Mesenchymal stem cell (in vitro differentiated cells and primary cell): Measurements from ENCODE around the gene ZNF512.

ENCODE experiments used
- DNase-seq: peaks from one replicate; pipeline ENCODE4 v3.0.0-alpha.2; 2013
- H2AFZ ChIP-seq: one replicate; pipeline ENCODE4 v1.6.1; 2013; ENCODE audit warnings: low read depth, mild to moderate bottlenecking, control low read depth, inconsistent platforms, low read length, moderate library complexity
- H2AK5ac ChIP-seq: 2 replicates; pipeline ENCODE4 v1.6.1; 2013; ENCODE audit warnings: low read length, moderate library complexity, mild to moderate bottlenecking, inconsistent platforms; ENCODE audit not compliant: severe bottlenecking
- H2BK120ac ChIP-seq: one replicate; pipeline ENCODE4 v1.6.1; 2013; ENCODE audit warnings: low read depth, mild to moderate bottlenecking, inconsistent platforms, low read length, moderate library complexity
- H2BK12ac ChIP-seq, 2 experiments: one replicate each; pipeline ENCODE4 v1.6.1; 2013; ENCODE audit warnings: inconsistent platforms in 2 of 2, low read length in 2 of 2, mild to moderate bottlenecking in 2 of 2, moderate library complexity in 2 of 2, control low read depth in 1 of 2
- H2BK15ac ChIP-seq: one replicate; pipeline ENCODE4 v1.6.1; 2013; ENCODE audit warnings: mild to moderate bottlenecking, low read depth, inconsistent platforms; ENCODE audit not compliant: poor library complexity, severe bottlenecking
- H2BK5ac ChIP-seq: 2 replicates; pipeline ENCODE4 v1.6.1; 2013; ENCODE audit warnings: low read depth, mild to moderate bottlenecking, low read length, control low read depth, inconsistent platforms; ENCODE audit not compliant: poor library complexity, severe bottlenecking
- H3K14ac ChIP-seq, 2 experiments: one replicate each; pipeline ENCODE4 v1.6.1; 2013; ENCODE audit warnings: inconsistent platforms in 2 of 2, low read length in 2 of 2, control low read depth in 1 of 2, mild to moderate bottlenecking in 1 of 2, moderate library complexity in 1 of 2
- H3K18ac ChIP-seq, 2 experiments: one replicate each; pipeline ENCODE4 v1.6.1; 2013; ENCODE audit warnings: inconsistent platforms in 2 of 2, low read length in 2 of 2, control low read depth in 1 of 2, low read depth in 1 of 2, mild to moderate bottlenecking in 1 of 2
- H3K23ac ChIP-seq, 2 experiments: one replicate each; pipeline ENCODE4 v1.6.1; 2013; ENCODE audit warnings: inconsistent platforms in 2 of 2, low read length in 2 of 2, mild to moderate bottlenecking in 2 of 2, moderate library complexity in 2 of 2, control low read depth in 1 of 2
- H3K27ac ChIP-seq: 2 replicates; pipeline ENCODE4 v1.5.1; 2013; ENCODE audit warnings: mild to moderate bottlenecking, moderate library complexity, low read length, control low read depth, inconsistent platforms; ENCODE audit not compliant: poor library complexity, severe bottlenecking
- H3K27me3 ChIP-seq, 2 experiments: 2 replicates each; pipeline versions ENCODE4 v1.6.1 to v1.7.0; 2013; ENCODE audit warnings: low read length in 2 of 2, mild to moderate bottlenecking in 2 of 2, moderate library complexity in 2 of 2, control low read depth in 1 of 2, inconsistent platforms in 1 of 2; ENCODE audit not compliant: control insufficient read depth in 1 of 2, insufficient read depth in 1 of 2
- H3K36me3 ChIP-seq, 2 experiments: 2 replicates each; pipeline versions ENCODE4 v1.6.1 to v1.7.0; 2013; ENCODE audit warnings: low read length in 2 of 2, control low read depth in 1 of 2, inconsistent platforms in 1 of 2, low read depth in 1 of 2, mild to moderate bottlenecking in 1 of 2; ENCODE audit not compliant: insufficient read depth in 2 of 2, control insufficient read depth in 1 of 2
- H3K4ac ChIP-seq, 2 experiments: one replicate each; pipeline ENCODE4 v1.6.1; 2013; ENCODE audit warnings: inconsistent platforms in 2 of 2, low read length in 2 of 2, mild to moderate bottlenecking in 2 of 2, moderate library complexity in 2 of 2, control low read depth in 1 of 2, low read depth in 1 of 2
- H3K4me1 ChIP-seq: 2 replicates; pipeline ENCODE4 v1.6.1; 2013; ENCODE audit warnings: low read depth, low read length, control low read depth; ENCODE audit not compliant: control insufficient read depth, insufficient read depth
- H3K4me2 ChIP-seq: 2 replicates; pipeline ENCODE4 v1.6.1; 2013; ENCODE audit warnings: low read length, mild to moderate bottlenecking, inconsistent platforms; ENCODE audit not compliant: poor library complexity, severe bottlenecking
- H3K4me3 ChIP-seq, 2 experiments: 2 replicates each; pipeline versions ENCODE4 v1.5.1 to v1.7.0; 2013; ENCODE audit warnings: low read length in 2 of 2, mild to moderate bottlenecking in 2 of 2, control low read depth in 1 of 2, low read depth in 1 of 2; ENCODE audit not compliant: insufficient read depth in 1 of 2
- H3K79me1 ChIP-seq: replicated peaks from 2 replicates; pipeline ENCODE4 v1.6.1; 2013; ENCODE audit warnings: mild to moderate bottlenecking, control low read depth, low read length, inconsistent platforms; ENCODE audit not compliant: poor library complexity, severe bottlenecking
- H3K9ac ChIP-seq: 2 replicates; pipeline ENCODE4 v1.7.0; 2013; ENCODE audit warnings: mild to moderate bottlenecking, low read length, moderate library complexity
- H3K9me3 ChIP-seq: 2 replicates; pipeline ENCODE4 v1.7.0; 2013; ENCODE audit warnings: mild to moderate bottlenecking, low read length; ENCODE audit not compliant: control insufficient read depth
- H4K8ac ChIP-seq: one replicate; pipeline ENCODE4 v1.6.1; 2013; ENCODE audit warnings: inconsistent platforms, mild to moderate bottlenecking, low read length, moderate library complexity
- H4K91ac ChIP-seq: one replicate; pipeline ENCODE4 v1.6.1; 2013; ENCODE audit warnings: mild to moderate bottlenecking, low read length, inconsistent platforms
- WGBS: methylation state at CpG from one replicate; pipeline ENCODE4 v1.1.7; 2013; ENCODE audit warnings: mixed read lengths; 5-methylcytosine and 5-hydroxymethylcytosine counted together

The ZNF512 gene

GRCh38 chr2:27638037-27638637 lies 55.3 kb downstream of the ZNF512 start:
- Histone ChIP-seq H3K27me3 (no peaks in the 10 kb centered on the region), H3K36me3 (peaks cover 33 to 83% of the 10 kb centered on the region in 2 experiments), H3K79me1 (peaks cover 22% of the 10 kb centered on the region), H2BK15ac (no peak overlapping the region), H2AFZ (no peak overlapping the region), H3K4ac (no peak overlapping the region), H3K9me3 (no peaks in the 10 kb centered on the region), H3K23ac (no peak overlapping the region), H4K8ac (no peak overlapping the region), H2AK5ac (no peak overlapping the region), H2BK5ac (no peak overlapping the region), H3K4me2 (no peak overlapping the region), H3K9ac (peak overlapping the region; percentile 46), H3K18ac (no peak overlapping the region), H4K91ac (no peak overlapping the region), H3K27ac (no peak overlapping the region), H3K4me1 (peaks cover 2% of the 10 kb centered on the region), H3K4me3 (no peak overlapping the region), H2BK12ac (no peak overlapping the region), H3K14ac (no peak overlapping the region), H2BK120ac (no peak overlapping the region)
- WGBS, result 70% methylated on average over 2 of the region's 3 CpGs
- no peak for DNase-seq

DNA sequence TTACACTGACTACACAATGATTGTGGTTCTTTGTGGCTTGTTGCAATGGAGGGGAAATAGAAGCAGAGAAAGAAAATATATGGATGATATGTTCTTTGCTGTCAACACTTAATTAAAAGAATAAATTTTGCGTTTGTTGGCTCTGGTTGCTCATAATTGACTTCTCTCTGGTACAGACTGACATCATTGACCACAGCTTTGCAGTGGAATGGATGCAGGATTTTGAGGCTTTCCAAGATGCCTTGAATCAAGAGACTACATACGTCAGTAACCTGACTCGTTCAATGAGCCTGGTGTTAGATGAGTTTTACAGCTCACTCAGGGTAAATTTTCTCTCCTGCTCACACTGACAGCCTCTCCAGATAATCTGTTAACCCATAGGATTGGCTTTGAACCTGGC lies 55.9 kb downstream of the ZNF512 start:
- H2AFZ ChIP-seq, result no peak overlapping the region
- no peak overlapping the region for H2BK12ac ChIP-seq
- DNase-seq, result no peak

DNA sequence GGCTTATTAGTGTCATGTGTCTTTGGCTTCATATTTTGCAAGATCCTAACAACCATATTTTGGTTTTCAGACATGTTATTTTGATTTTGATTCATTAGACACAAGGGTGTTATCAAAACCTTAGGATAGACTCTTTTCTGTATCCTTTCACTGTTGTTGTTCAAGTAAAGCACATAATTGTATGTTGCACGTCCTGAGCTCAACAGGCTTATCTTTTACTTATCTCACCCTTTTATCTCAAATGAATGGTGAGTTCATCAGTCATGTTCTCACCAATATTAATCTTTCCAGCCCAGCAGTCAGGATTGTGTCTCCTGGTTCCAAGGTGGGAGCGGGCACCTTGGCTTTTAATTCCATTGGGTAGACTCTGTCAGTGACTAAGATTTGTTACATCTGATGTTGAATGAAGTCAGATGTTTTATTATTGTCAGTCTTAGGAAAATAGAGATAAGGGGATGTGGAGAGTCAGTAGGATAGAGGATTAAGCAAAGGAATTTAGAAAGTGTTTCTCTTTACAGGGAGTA lies 57.9 kb downstream of the ZNF512 start:
- Histone ChIP-seq H3K36me3 (peaks cover 33 to 79% of the 10 kb centered on the region in 2 experiments), H2BK12ac (no peak overlapping the region), H2BK5ac (no peak overlapping the region), H3K9me3 (no peaks in the 10 kb centered on the region), H2BK120ac (no peak overlapping the region), H3K4me3 (no peak overlapping the region), H2BK15ac (no peak overlapping the region), H3K23ac (no peak overlapping the region), H3K4me2 (no peak overlapping the region), H3K4me1 (peaks cover 2% of the 10 kb centered on the region), H4K91ac (no peak overlapping the region), H3K27me3 (no peaks in the 10 kb centered on the region), H3K79me1 (peaks cover 10% of the 10 kb centered on the region), H2AK5ac (no peak overlapping the region), H3K18ac (no peak overlapping the region), H2AFZ (no peak overlapping the region), H4K8ac (no peak overlapping the region), H3K4ac (no peak overlapping the region), H3K27ac (no peak overlapping the region), H3K9ac (no peak overlapping the region), H3K14ac (no peak overlapping the region)
- no peak for DNase-seq
- WGBS, result 83% methylated on average over 2 of the region's 2 CpGs

More for the DNA sequence above, 55.9 kb downstream of the ZNF512 start:
- Histone ChIP-seq H3K79me1 (peaks cover 22% of the 10 kb centered on the region), H3K23ac (no peak overlapping the region), H2BK5ac (no peak overlapping the region), H3K27ac (no peak overlapping the region), H3K4me3 (no peak overlapping the region), H3K9ac (peak overlapping the region; percentile 46), H2BK120ac (no peak overlapping the region), H3K36me3 (peaks cover 29 to 83% of the 10 kb centered on the region in 2 experiments), H4K91ac (no peak overlapping the region), H3K27me3 (no peaks in the 10 kb centered on the region), H3K4me2 (no peak overlapping the region), H3K9me3 (no peaks in the 10 kb centered on the region), H4K8ac (no peak overlapping the region), H3K4ac (no peak overlapping the region), H3K18ac (no peak overlapping the region), H3K4me1 (peaks cover 2% of the 10 kb centered on the region), H2BK15ac (no peak overlapping the region), H2AK5ac (no peak overlapping the region), H3K14ac (no peak overlapping the region)
- WGBS, result 57% methylated on average over 3 of the region's 3 CpGs

DNA sequence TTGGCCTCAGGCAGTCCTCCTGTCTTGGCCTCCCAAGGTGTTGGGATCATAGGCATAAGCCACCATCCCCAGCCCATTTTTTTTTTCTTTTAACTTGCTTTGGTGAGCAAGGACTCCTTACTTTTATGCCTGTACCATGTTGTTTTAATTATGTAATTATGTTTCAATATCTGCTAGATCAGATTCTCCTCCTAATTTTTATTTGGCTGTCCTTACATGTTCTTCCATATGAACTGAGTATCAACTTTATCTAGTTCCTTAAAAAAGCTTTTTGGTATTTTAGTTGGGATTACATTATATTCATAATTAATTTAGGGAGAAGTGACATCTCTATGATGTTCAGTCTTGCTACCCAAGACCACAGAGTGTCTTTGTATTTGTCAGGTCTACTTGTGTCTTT lies 62.4 kb downstream of the ZNF512 start:
- H3K36me3 ChIP-seq, result peaks cover 31 to 86% of the 10 kb centered on the region in 2 experiments
- no peak overlapping the region for H4K91ac ChIP-seq
- H3K9ac ChIP-seq, result no peak overlapping the region
- H2BK12ac ChIP-seq, result no peak overlapping the region
- H3K18ac ChIP-seq, result no peak overlapping the region
- H4K8ac ChIP-seq, result no peak overlapping the region
- no peak overlapping the region for H3K4me3 ChIP-seq
- H3K4me1 ChIP-seq, result no peaks in the 10 kb centered on the region
- H3K27me3 ChIP-seq, result no peaks in the 10 kb centered on the region
- no peak overlapping the region for H3K4me2 ChIP-seq
- no peak for DNase-seq
- H2BK5ac ChIP-seq, result no peak overlapping the region
- H3K4ac ChIP-seq, result no peak overlapping the region
- peaks cover 7% of the 10 kb centered on the region for H3K79me1 ChIP-seq
- no peak overlapping the region for H2BK15ac ChIP-seq
- no peak overlapping the region for H2BK120ac ChIP-seq
- no peak overlapping the region for H3K27ac ChIP-seq
- H3K14ac ChIP-seq, result no peak overlapping the region
- H2AK5ac ChIP-seq, result no peak overlapping the region
- no peak overlapping the region for H3K23ac ChIP-seq
- H2AFZ ChIP-seq, result no peak overlapping the region
- no peaks in the 10 kb centered on the region for H3K9me3 ChIP-seq
